Chondrocyte (in vitro differentiated cells): ENCODE data around the gene VPS35L. TPM values are rescaled to one million over a fixed set of nuclear protein-coding genes. Genes with fewer than 3 reads are reported as not detected.

Experiments used
- DNase-seq: peaks from one replicate; pipeline ENCODE4 v3.0.0; 2021; ENCODE audit warnings: mixed read lengths, low spot score
- H3K27ac Mint-ChIP-seq: one replicate; pipeline ENCODE4 v1.8.0; 2021; ENCODE audit warnings: mild to moderate bottlenecking, moderate library complexity, mixed read lengths; ENCODE audit not compliant: unreplicated experiment
- H3K27me3 Mint-ChIP-seq: 2 replicates; pipeline ENCODE4 v1.8.0; 2021; ENCODE audit warnings: low read depth, mixed read lengths
- H3K36me3 Mint-ChIP-seq: 2 replicates; pipeline ENCODE4 v1.8.0; 2021; ENCODE audit warnings: low read depth, mixed read lengths
- H3K4me1 Mint-ChIP-seq: 2 replicates; pipeline ENCODE4 v1.8.0; 2021; ENCODE audit warnings: low read depth, mild to moderate bottlenecking, mixed read lengths
- H3K4me3 Mint-ChIP-seq: one replicate; pipeline ENCODE4 v1.8.0; 2021; ENCODE audit warnings: mild to moderate bottlenecking, moderate library complexity, mixed read lengths; ENCODE audit not compliant: unreplicated experiment
- H3K9me3 Mint-ChIP-seq: 2 replicates; pipeline ENCODE4 v1.8.0; 2021; ENCODE audit warnings: low read depth, mixed read lengths
- CTCF ChIP-seq: fragments of 200-600 bp; sonication (generic); IDR thresholded peaks from 2 replicates; pipeline ENCODE4 v1.5.0; 2021; ENCODE audit warnings: antibody characterized with exemption, mild to moderate bottlenecking, moderate library complexity
- total RNA-seq: library from RNA; stranded (reverse); gene quantifications from 3 replicates; pipeline ENCODE4 v1.2.1, GENCODE V29; 2021

Gene VPS35L
- total RNA-seq, 1 donor from 2014 or later, result 68.7 TPM

- Mint-ChIP-seq H3K27me3 (no peaks in the 10 kb centered on the region), H3K36me3 (peaks cover 2% of the 10 kb centered on the region), H3K4me3 (no peak overlapping the region), H3K27ac (no peak overlapping the region), H3K4me1 (no peaks in the 10 kb centered on the region), H3K9me3 (no peaks in the 10 kb centered on the region)
- no peak for DNase-seq
- no peak for TF ChIP-seq CTCF
These were observed 5.8 kb upstream of the VPS35L start for GRCh38 chr16:19549673-19550072.

GRCh38 chr16:19555938-19556771 is 652 bp downstream of the VPS35L start:
- peak; percentile 57 for TF ChIP-seq CTCF
- Mint-ChIP-seq H3K4me3 (peak overlapping the region; percentile 92), H3K27ac (peak overlapping the region; percentile 96), H3K4me1 (peaks cover 20% of the 10 kb centered on the region), H3K36me3 (no peaks in the 10 kb centered on the region), H3K9me3 (no peaks in the 10 kb centered on the region), H3K27me3 (no peaks in the 10 kb centered on the region)
- DNase-seq, result no peak

- H3K36me3 Mint-ChIP-seq, result peaks cover 5% of the 10 kb centered on the region
- TF ChIP-seq CTCF, result peak; percentile 87
- H3K27ac Mint-ChIP-seq, result peak overlapping the region; percentile 22
- peaks cover 6% of the 10 kb centered on the region for H3K9me3 Mint-ChIP-seq
- no peak overlapping the region for H3K4me3 Mint-ChIP-seq
- H3K27me3 Mint-ChIP-seq, result no peaks in the 10 kb centered on the region
- peaks cover 20% of the 10 kb centered on the region for H3K4me1 Mint-ChIP-seq
- DNase-seq, result no peak
These were observed 3.9 kb downstream of the VPS35L start for GRCh38 chr16:19559242-19559910.

GRCh38 chr16:19560078-19560477 is 4.6 kb downstream of the VPS35L start:
- peaks cover 11% of the 10 kb centered on the region for H3K36me3 Mint-ChIP-seq
- TF ChIP-seq CTCF, result no peak
- no peaks in the 10 kb centered on the region for H3K27me3 Mint-ChIP-seq
- peaks cover 6% of the 10 kb centered on the region for H3K9me3 Mint-ChIP-seq
- H3K27ac Mint-ChIP-seq, result no peak overlapping the region
- no peak overlapping the region for H3K4me3 Mint-ChIP-seq
- no peak for DNase-seq
- H3K4me1 Mint-ChIP-seq, result peaks cover 16% of the 10 kb centered on the region

GRCh38 chr16:19563377-19563776 is 7.9 kb downstream of the VPS35L start:
- peaks cover 4% of the 10 kb centered on the region for H3K4me1 Mint-ChIP-seq
- peaks cover 6% of the 10 kb centered on the region for H3K9me3 Mint-ChIP-seq
- TF ChIP-seq CTCF, result no peak
- H3K27me3 Mint-ChIP-seq, result no peaks in the 10 kb centered on the region
- no peak overlapping the region for H3K4me3 Mint-ChIP-seq
- peaks cover 21% of the 10 kb centered on the region for H3K36me3 Mint-ChIP-seq
- no peak for DNase-seq
- no peak overlapping the region for H3K27ac Mint-ChIP-seq
